HG02759 (cell line): ENCODE results near the gene ASB6.

Source experiments
- ATAC-seq: cut with Tn5 transposase; IDR thresholded peaks from one replicate; pipeline ENCODE4 v1.9.1; 2021; ENCODE audit warnings: mild to moderate bottlenecking, moderate library complexity; ENCODE audit not compliant: unreplicated experiment

ASB6 gene

DNA sequence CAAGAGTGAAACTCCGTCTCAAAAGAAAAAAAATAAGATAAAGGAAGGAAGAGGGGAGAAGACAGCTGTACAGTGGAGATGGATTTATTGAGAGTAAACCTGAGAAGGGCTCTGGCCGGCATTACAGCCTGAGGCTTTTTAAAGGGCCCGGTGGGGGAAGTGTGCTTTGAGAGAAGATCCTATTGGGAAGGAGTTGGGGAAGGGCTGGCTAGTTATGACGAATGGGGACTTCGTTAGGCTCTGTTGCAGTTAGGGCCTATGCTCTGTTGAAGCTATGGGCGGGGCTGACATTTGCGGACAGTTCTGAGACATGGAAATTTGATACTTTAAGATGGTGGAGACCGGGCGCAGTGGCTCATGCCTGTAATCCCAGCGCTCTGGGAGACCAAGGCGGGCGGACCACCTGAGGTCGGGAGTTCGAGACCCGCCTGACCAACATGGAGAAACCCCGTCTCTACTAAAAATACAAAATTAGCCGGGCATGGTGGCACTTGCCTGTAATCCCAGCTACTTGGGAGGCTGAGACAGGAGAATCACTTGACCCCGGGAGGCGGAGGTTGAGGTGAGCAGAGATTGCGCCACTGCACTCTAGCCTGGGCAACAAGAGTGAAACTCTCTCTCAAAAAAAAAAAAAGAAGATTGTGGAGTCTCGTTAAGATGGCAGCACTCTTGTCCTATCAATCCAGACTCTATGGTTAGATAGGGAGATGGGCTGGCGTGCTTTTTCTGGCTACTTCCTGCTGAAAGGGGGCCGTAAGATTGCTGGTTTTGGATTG, 54.3 kb downstream of the ASB6 start:
- ATAC-seq: no peak

DNA sequence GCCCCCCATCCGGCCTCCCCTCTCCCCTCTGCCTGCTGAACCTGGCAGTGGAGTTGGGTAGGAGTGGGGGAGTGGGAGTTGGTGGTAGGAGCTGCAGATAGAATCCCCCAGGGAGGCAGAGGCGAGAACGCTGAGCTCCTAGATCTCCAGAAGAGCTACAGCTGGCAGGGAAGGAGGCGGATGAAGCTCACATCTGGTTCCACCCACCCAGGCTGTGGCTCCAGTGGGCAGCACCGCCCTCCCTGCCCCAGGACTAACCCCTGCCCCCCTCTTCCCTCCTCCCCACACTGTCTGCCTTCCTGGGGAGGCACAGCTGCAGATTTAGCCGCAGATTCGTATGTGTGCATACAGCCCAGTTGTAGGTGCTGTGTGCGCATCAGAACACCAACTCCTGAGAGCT, 55.3 kb downstream of the ASB6 start:
- no peak for ATAC-seq

GRCh38 chr9:129586245-129586644, 55.7 kb downstream of the ASB6 start:
- ATAC-seq: no peak

GRCh38 chr9:129585352-129585751, 56.6 kb downstream of the ASB6 start:
- ATAC-seq: no peak
